GM23338 (cell line): Measurements from ENCODE around the gene CHRNA4. TPM values are rescaled to one million over a fixed set of nuclear protein-coding genes. Genes with fewer than 3 reads are reported as not detected.

Experiments
- ATAC-seq: fragments of 200-7000 bp; cut with Tn5 transposase; 3 replicates; pipeline ENCODE4 v1.9.1; 2020
- DNase-seq: peaks from one replicate; pipeline ENCODE4 v3.0.0-alpha.2; 2015; ENCODE audit warnings: low spot score
- H2AFZ ChIP-seq: fragments of 200-600 bp; sonication (generic); 2 replicates; pipeline ENCODE4 v1.8.0; 2016; ENCODE audit warnings: antibody characterized with exemption, mild to moderate bottlenecking, moderate library complexity
- H3F3A ChIP-seq: fragments of 200-600 bp; sonication (generic); replicated peaks from 2 replicates; pipeline ENCODE4 v1.8.0; 2017; ENCODE audit warnings: antibody characterized with exemption, mixed run types, low read depth
- H3K27ac ChIP-seq: fragments of 200-600 bp; sonication (generic); 2 replicates; pipeline ENCODE4 v1.6.1; 2016; ENCODE audit warnings: low read depth
- H3K27me3 ChIP-seq: fragments of 200-600 bp; sonication (generic); 2 replicates; pipeline ENCODE4 v1.8.0; 2016; ENCODE audit warnings: mild to moderate bottlenecking, mixed run types, moderate library complexity; ENCODE audit not compliant: insufficient read depth
- H3K36me3 ChIP-seq: fragments of 200-600 bp; sonication (generic); 2 replicates; pipeline ENCODE4 v1.8.0; 2016; ENCODE audit warnings: mild to moderate bottlenecking; ENCODE audit not compliant: insufficient read depth
- H3K4me1 ChIP-seq: fragments of 200-600 bp; sonication (generic); 2 replicates; pipeline ENCODE4 v1.8.0; 2016; ENCODE audit warnings: mild to moderate bottlenecking, moderate library complexity; ENCODE audit not compliant: insufficient read depth
- H3K4me2 ChIP-seq: fragments of 200-600 bp; sonication (generic); 2 replicates; pipeline ENCODE4 v1.7.1; 2017; ENCODE audit warnings: mixed run types
- H3K4me3 ChIP-seq: fragments of 200-600 bp; sonication (generic); 2 replicates; pipeline ENCODE4 v1.6.1; 2016; ENCODE audit warnings: mixed run types
- H3K79me2 ChIP-seq: fragments of 200-600 bp; sonication (generic); replicated peaks from 2 replicates; pipeline ENCODE4 v1.8.0; 2017; ENCODE audit warnings: mild to moderate bottlenecking; ENCODE audit not compliant: insufficient read depth
- H3K9me2 ChIP-seq: fragments of 200-600 bp; sonication (generic); 2 replicates; pipeline ENCODE4 v1.8.0; 2017; ENCODE audit not compliant: insufficient read depth
- H4K20me1 ChIP-seq: fragments of 200-600 bp; sonication (generic); replicated peaks from 2 replicates; pipeline ENCODE4 v1.8.0; 2017; ENCODE audit warnings: mild to moderate bottlenecking; ENCODE audit not compliant: insufficient read depth
- H3K27ac Mint-ChIP-seq: 2 replicates; pipeline ENCODE4 v1.8.0; 2020; ENCODE audit warnings: inconsistent platforms, mild to moderate bottlenecking, moderate library complexity, mixed read lengths
- H3K27me3 Mint-ChIP-seq: 3 replicates; pipeline ENCODE4 v1.8.0; 2022; ENCODE audit warnings: low read depth, mild to moderate bottlenecking, moderate library complexity, mixed read lengths, inconsistent platforms; ENCODE audit not compliant: insufficient read depth, poor library complexity
- H3K36me3 Mint-ChIP-seq: 3 replicates; pipeline ENCODE4 v1.8.0; 2021; ENCODE audit warnings: low read depth, mild to moderate bottlenecking, inconsistent platforms, moderate library complexity, mixed read lengths
- H3K4me1 Mint-ChIP-seq: 3 replicates; pipeline ENCODE4 v1.8.0; 2020; ENCODE audit warnings: mild to moderate bottlenecking, inconsistent platforms, mixed read lengths
- H3K4me3 Mint-ChIP-seq: 3 replicates; pipeline ENCODE4 v1.8.0; 2021; ENCODE audit warnings: moderate library complexity, mild to moderate bottlenecking, inconsistent platforms, mixed read lengths
- H3K9me3 Mint-ChIP-seq: 3 replicates; pipeline ENCODE4 v1.8.0; 2020; ENCODE audit warnings: moderate library complexity, mild to moderate bottlenecking, inconsistent platforms, mixed read lengths
- ZNF331 ChIP-seq: fragments of 250-450 bp; sonication (Bioruptor Pico); IDR thresholded peaks from 2 replicates; pipeline ENCODE4 v1.5.0; 2020; ENCODE audit warnings: low read depth, mild to moderate bottlenecking, moderate library complexity
- polyA plus RNA-seq: library from polyadenylated mRNA; unstranded; fragments of >200 nt; fragmentation: Nextera tagmentation; extraction: Ambion mirVana; gene quantifications from 2 replicates; pipeline ENCODE4 v1.2.1, GENCODE V29; 2016
- total RNA-seq: library from RNA; depleted of rRNA; stranded (reverse); fragments of >200 nt; shearing (Covaris generic); gene quantifications from 2 replicates; pipeline ENCODE4 v1.2.3, GENCODE V29; 2014
- TF ChIP-seq, protein P1 (sequence below): IDR thresholded peaks from 2 replicates; pipeline ENCODE4 v1.6.1; 2016; ENCODE audit warnings: antibody characterized with exemption
- TF ChIP-seq, protein P2 (sequence below), 2 experiments: fragments of 200-600 bp in 1 of 2; sonication (generic) in 1 of 2; conservative IDR thresholded peaks; 2 replicates each; pipeline versions ENCODE4 v1.5.1 to v1.6.1; 2016 to 2017; ENCODE audit warnings: antibody characterized with exemption in 2 of 2, low read depth in 2 of 2, mild to moderate bottlenecking in 2 of 2, moderate library complexity in 1 of 2
- TF ChIP-seq, protein P3 (sequence below): fragments of 250-450 bp; sonication (Bioruptor Pico); IDR thresholded peaks from 2 replicates; pipeline ENCODE4 v1.5.0; 2020; ENCODE audit warnings: mild to moderate bottlenecking, moderate library complexity

The CHRNA4 gene
- total and polyA plus RNA-seq, 2 experiments from 2014 or later, result 2.7 to 3.9 TPM

DNA sequence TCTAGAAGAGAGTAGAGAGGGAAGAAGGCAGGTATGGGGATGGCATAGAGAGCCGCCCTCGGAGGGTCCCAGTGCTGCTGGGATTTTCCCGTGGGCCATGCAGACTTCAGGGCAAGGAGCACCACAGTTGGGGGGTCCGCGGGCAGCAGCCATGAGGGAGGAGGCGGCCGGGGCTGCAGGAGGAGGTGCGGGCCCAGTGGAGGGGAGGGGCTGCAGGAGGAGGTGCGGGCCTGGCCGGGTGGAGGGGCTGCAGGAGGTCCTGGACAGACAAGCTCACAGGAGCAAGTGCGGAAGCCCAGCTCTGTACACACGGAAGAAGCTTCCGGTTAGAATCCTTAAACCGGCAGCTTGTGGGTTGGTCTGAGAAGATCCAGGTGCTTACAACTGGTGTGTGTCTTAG, 34.6 kb upstream of the CHRNA4 start:
- peaks cover 29% of the 10 kb centered on the region for H3K9me3 Mint-ChIP-seq
- no peaks in the 10 kb centered on the region for H3K27me3 ChIP-seq
- peaks cover 6% of the 10 kb centered on the region; the same call in 1 of the 2 replicates for H3F3A ChIP-seq
- H3K27me3 Mint-ChIP-seq, result peaks cover 16% of the 10 kb centered on the region
- peaks cover 19% of the 10 kb centered on the region for H3K36me3 Mint-ChIP-seq
- H4K20me1 ChIP-seq, result no peaks in the 10 kb centered on the region
- no peak for ATAC-seq
- TF ChIP-seq ZNF331, result no peak
- TF ChIP-seq, protein P1, sequence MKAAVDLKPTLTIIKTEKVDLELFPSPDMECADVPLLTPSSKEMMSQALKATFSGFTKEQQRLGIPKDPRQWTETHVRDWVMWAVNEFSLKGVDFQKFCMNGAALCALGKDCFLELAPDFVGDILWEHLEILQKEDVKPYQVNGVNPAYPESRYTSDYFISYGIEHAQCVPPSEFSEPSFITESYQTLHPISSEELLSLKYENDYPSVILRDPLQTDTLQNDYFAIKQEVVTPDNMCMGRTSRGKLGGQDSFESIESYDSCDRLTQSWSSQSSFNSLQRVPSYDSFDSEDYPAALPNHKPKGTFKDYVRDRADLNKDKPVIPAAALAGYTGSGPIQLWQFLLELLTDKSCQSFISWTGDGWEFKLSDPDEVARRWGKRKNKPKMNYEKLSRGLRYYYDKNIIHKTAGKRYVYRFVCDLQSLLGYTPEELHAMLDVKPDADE, result no peak
- TF ChIP-seq, protein P2, sequence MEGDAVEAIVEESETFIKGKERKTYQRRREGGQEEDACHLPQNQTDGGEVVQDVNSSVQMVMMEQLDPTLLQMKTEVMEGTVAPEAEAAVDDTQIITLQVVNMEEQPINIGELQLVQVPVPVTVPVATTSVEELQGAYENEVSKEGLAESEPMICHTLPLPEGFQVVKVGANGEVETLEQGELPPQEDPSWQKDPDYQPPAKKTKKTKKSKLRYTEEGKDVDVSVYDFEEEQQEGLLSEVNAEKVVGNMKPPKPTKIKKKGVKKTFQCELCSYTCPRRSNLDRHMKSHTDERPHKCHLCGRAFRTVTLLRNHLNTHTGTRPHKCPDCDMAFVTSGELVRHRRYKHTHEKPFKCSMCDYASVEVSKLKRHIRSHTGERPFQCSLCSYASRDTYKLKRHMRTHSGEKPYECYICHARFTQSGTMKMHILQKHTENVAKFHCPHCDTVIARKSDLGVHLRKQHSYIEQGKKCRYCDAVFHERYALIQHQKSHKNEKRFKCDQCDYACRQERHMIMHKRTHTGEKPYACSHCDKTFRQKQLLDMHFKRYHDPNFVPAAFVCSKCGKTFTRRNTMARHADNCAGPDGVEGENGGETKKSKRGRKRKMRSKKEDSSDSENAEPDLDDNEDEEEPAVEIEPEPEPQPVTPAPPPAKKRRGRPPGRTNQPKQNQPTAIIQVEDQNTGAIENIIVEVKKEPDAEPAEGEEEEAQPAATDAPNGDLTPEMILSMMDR (conservative IDR thresholded peaks at IDR 0.05; ENCODE audit: low read depth in 2 of 2), result no peak
- TF ChIP-seq, protein P3, sequence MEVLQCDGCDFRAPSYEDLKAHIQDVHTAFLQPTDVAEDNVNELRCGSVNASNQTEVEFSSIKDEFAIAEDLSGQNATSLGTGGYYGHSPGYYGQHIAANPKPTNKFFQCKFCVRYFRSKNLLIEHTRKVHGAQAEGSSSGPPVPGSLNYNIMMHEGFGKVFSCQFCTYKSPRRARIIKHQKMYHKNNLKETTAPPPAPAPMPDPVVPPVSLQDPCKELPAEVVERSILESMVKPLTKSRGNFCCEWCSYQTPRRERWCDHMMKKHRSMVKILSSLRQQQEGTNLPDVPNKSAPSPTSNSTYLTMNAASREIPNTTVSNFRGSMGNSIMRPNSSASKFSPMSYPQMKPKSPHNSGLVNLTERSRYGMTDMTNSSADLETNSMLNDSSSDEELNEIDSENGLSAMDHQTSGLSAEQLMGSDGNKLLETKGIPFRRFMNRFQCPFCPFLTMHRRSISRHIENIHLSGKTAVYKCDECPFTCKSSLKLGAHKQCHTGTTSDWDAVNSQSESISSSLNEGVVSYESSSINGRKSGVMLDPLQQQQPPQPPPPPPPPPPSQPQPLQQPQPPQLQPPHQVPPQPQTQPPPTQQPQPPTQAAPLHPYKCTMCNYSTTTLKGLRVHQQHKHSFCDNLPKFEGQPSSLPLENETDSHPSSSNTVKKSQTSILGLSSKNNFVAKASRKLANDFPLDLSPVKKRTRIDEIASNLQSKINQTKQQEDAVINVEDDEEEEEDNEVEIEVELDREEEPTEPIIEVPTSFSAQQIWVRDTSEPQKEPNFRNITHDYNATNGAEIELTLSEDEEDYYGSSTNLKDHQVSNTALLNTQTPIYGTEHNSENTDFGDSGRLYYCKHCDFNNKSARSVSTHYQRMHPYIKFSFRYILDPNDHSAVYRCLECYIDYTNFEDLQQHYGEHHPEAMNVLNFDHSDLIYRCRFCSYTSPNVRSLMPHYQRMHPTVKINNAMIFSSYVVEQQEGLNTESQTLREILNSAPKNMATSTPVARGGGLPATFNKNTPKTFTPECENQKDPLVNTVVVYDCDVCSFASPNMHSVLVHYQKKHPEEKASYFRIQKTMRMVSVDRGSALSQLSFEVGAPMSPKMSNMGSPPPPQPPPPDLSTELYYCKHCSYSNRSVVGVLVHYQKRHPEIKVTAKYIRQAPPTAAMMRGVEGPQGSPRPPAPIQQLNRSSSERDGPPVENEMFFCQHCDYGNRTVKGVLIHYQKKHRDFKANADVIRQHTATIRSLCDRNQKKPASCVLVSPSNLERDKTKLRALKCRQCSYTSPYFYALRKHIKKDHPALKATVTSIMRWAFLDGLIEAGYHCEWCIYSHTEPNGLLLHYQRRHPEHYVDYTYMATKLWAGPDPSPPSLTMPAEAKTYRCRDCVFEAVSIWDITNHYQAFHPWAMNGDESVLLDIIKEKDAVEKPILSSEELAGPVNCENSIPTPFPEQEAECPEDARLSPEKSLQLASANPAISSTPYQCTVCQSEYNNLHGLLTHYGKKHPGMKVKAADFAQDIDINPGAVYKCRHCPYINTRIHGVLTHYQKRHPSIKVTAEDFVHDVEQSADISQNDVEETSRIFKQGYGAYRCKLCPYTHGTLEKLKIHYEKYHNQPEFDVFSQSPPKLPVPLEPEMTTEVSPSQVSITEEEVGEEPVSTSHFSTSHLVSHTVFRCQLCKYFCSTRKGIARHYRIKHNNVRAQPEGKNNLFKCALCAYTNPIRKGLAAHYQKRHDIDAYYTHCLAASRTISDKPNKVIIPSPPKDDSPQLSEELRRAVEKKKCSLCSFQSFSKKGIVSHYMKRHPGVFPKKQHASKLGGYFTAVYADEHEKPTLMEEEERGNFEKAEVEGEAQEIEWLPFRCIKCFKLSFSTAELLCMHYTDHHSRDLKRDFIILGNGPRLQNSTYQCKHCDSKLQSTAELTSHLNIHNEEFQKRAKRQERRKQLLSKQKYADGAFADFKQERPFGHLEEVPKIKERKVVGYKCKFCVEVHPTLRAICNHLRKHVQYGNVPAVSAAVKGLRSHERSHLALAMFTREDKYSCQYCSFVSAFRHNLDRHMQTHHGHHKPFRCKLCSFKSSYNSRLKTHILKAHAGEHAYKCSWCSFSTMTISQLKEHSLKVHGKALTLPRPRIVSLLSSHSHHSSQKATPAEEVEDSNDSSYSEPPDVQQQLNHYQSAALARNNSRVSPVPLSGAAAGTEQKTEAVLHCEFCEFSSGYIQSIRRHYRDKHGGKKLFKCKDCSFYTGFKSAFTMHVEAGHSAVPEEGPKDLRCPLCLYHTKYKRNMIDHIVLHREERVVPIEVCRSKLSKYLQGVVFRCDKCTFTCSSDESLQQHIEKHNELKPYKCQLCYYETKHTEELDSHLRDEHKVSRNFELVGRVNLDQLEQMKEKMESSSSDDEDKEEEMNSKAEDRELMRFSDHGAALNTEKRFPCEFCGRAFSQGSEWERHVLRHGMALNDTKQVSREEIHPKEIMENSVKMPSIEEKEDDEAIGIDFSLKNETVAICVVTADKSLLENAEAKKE (CRISPR knock-in tag), result no peak
- no peaks in the 10 kb centered on the region for H3K79me2 ChIP-seq
- H3K4me2 ChIP-seq, result no peak overlapping the region
- H3K27ac ChIP-seq, result no peak overlapping the region
- no peaks in the 10 kb centered on the region for H3K36me3 ChIP-seq
- H3K27ac Mint-ChIP-seq, result no peak overlapping the region
- H3K4me1 ChIP-seq, result peaks cover 17% of the 10 kb centered on the region
- H3K4me3 ChIP-seq, result no peak overlapping the region
- H3K4me3 Mint-ChIP-seq, result no peak overlapping the region; the same call in 2 of the 3 replicates
- no peak for DNase-seq
- H2AFZ ChIP-seq, result no peak overlapping the region
- H3K9me2 ChIP-seq, result no peaks in the 10 kb centered on the region
- peaks cover 25% of the 10 kb centered on the region for H3K4me1 Mint-ChIP-seq
